ENCODE data around the gene CACNB2. TPM values are rescaled to one million over a fixed set of nuclear protein-coding genes. Genes with fewer than 3 reads are reported as not detected.
A peak's percentile ranks its signal among the peaks of the same experiment; 100 is the strongest.

CACNB2 gene
- total RNA-seq, 1 donor from 2014 or later, result 2.2 TPM

- no peaks in the 10 kb centered on the region for H3K27me3 Mint-ChIP-seq (ENCODE audit: low read depth)
- no peak overlapping the region for H3K4me3 Mint-ChIP-seq
- DNase-seq (ENCODE audit: low read depth, low spot score), result no peak
- no peak for TF ChIP-seq CTCF (conservative IDR thresholded peaks at IDR 0.05)
- H3K27ac Mint-ChIP-seq (ENCODE audit: unreplicated experiment), result no peak overlapping the region
- no peaks in the 10 kb centered on the region for H3K4me1 Mint-ChIP-seq
- no peaks in the 10 kb centered on the region for H3K36me3 Mint-ChIP-seq (ENCODE audit: low read depth)
- H3K9me3 Mint-ChIP-seq, result peaks cover 2% of the 10 kb centered on the region
These were observed 17.7 kb downstream of the CACNB2 start for GRCh38 chr10:18157881-18158280.

GRCh38 chr10:18158773-18159265 is 18.6 kb downstream of the CACNB2 start:
- Mint-ChIP-seq H3K27me3 (ENCODE audit: low read depth) (no peaks in the 10 kb centered on the region), H3K27ac (ENCODE audit: unreplicated experiment) (peak overlapping the region; percentile 35), H3K36me3 (ENCODE audit: low read depth) (no peaks in the 10 kb centered on the region), H3K4me1 (no peaks in the 10 kb centered on the region), H3K4me3 (no peak overlapping the region), H3K9me3 (peaks cover 2% of the 10 kb centered on the region)
- no peak for TF ChIP-seq CTCF (conservative IDR thresholded peaks at IDR 0.05)
- DNase-seq (ENCODE audit: low read depth, low spot score), result no peak

GRCh38 chr10:18159557-18159956 is 19.3 kb downstream of the CACNB2 start:
- no peak for DNase-seq (ENCODE audit: low read depth, low spot score)
- peaks cover 2% of the 10 kb centered on the region for H3K9me3 Mint-ChIP-seq
- no peaks in the 10 kb centered on the region for H3K27me3 Mint-ChIP-seq (ENCODE audit: low read depth)
- TF ChIP-seq CTCF (conservative IDR thresholded peaks at IDR 0.05), result no peak
- H3K27ac Mint-ChIP-seq (ENCODE audit: unreplicated experiment), result no peak overlapping the region
- H3K4me3 Mint-ChIP-seq, result no peak overlapping the region
- no peaks in the 10 kb centered on the region for H3K36me3 Mint-ChIP-seq (ENCODE audit: low read depth)
- no peaks in the 10 kb centered on the region for H3K4me1 Mint-ChIP-seq

GRCh38 chr10:18162021-18162627 is 21.9 kb downstream of the CACNB2 start:
- H3K4me1 Mint-ChIP-seq, result no peaks in the 10 kb centered on the region
- DNase-seq (ENCODE audit: low read depth, low spot score), result no peak
- H3K27me3 Mint-ChIP-seq (ENCODE audit: low read depth), result no peaks in the 10 kb centered on the region
- H3K9me3 Mint-ChIP-seq, result peaks cover 2% of the 10 kb centered on the region
- no peak for TF ChIP-seq CTCF (conservative IDR thresholded peaks at IDR 0.05)
- H3K36me3 Mint-ChIP-seq (ENCODE audit: low read depth), result no peaks in the 10 kb centered on the region
- H3K4me3 Mint-ChIP-seq, result no peak overlapping the region
- H3K27ac Mint-ChIP-seq (ENCODE audit: unreplicated experiment), result no peak overlapping the region

- Mint-ChIP-seq H3K27ac (ENCODE audit: unreplicated experiment) (no peak overlapping the region), H3K4me3 (no peak overlapping the region), H3K36me3 (ENCODE audit: low read depth) (no peaks in the 10 kb centered on the region)
These were observed 23.9 kb downstream of the CACNB2 start for GRCh38 chr10:18164093-18164492.

More at GRCh38 chr10:18164093-18164492, 23.9 kb downstream of the CACNB2 start:
- no peak for TF ChIP-seq CTCF (conservative IDR thresholded peaks at IDR 0.05)
- peaks cover 3% of the 10 kb centered on the region for H3K27me3 Mint-ChIP-seq (ENCODE audit: low read depth)
- no peaks in the 10 kb centered on the region for H3K4me1 Mint-ChIP-seq
- peaks cover 2% of the 10 kb centered on the region for H3K9me3 Mint-ChIP-seq
- DNase-seq (ENCODE audit: low read depth, low spot score), result no peak
